ENCODE measurements around the gene ICAM3. TPM values are rescaled to one million over a fixed set of nuclear protein-coding genes. Genes with fewer than 3 reads are reported as not detected.

ICAM3 gene
- total RNA-seq, 1 donor from 2014 or later = 31.3 TPM

DNA sequence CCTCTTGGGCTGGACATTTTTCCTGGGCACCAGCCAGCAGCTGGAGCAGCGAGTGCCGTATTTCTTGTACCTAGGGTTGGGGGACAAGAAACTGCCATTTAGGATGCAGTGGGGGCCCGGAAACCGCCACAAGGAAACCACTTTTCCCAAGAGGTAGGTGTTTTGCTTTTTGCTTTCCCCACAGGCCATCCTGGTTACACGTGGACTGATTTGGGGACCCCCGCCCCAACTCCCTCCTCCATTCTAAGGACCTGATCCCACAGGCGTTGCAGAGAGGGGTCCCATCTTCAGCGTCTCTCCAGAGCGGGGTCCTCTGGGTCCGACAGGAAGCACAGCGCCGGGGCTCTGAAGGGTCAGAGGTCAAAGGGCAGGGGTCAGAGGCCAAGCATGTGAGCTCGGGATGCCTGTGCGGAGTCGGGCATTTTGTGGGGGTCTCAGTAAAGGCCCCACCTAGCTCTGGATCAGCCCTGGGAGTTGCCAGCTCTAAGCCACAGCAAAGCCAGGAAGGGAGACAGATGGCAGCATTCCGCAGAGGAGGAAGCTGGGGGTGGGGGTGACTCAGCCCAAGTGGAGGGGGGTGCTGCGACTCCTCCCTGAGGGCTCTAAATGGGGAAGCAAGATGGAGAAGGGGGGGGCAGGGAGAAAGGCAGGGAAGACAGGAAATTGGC is 34.2 kb downstream of the ICAM3 start:
- H3K4me3 ChIP-seq = no peak overlapping the region
- H3K9me3 ChIP-seq (replicated peaks) = no peaks in the 10 kb centered on the region
- H3K36me3 ChIP-seq = peaks cover 4% of the 10 kb centered on the region
- TF ChIP-seq, protein P1, sequence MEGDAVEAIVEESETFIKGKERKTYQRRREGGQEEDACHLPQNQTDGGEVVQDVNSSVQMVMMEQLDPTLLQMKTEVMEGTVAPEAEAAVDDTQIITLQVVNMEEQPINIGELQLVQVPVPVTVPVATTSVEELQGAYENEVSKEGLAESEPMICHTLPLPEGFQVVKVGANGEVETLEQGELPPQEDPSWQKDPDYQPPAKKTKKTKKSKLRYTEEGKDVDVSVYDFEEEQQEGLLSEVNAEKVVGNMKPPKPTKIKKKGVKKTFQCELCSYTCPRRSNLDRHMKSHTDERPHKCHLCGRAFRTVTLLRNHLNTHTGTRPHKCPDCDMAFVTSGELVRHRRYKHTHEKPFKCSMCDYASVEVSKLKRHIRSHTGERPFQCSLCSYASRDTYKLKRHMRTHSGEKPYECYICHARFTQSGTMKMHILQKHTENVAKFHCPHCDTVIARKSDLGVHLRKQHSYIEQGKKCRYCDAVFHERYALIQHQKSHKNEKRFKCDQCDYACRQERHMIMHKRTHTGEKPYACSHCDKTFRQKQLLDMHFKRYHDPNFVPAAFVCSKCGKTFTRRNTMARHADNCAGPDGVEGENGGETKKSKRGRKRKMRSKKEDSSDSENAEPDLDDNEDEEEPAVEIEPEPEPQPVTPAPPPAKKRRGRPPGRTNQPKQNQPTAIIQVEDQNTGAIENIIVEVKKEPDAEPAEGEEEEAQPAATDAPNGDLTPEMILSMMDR (IDR thresholded peaks at IDR 0.05; ENCODE audit: borderline replicate concordance) = no peak
- no peak overlapping the region for H3K27ac ChIP-seq (replicated peaks)
- intact Hi-C loops (cut with micrococcal nuclease) = no loop called here
- no peaks in the 10 kb centered on the region for H3K4me1 ChIP-seq
- no peak for DNase-seq
- H3K27me3 ChIP-seq (ENCODE audit: low read depth) = peaks cover 24% of the 10 kb centered on the region

DNA sequence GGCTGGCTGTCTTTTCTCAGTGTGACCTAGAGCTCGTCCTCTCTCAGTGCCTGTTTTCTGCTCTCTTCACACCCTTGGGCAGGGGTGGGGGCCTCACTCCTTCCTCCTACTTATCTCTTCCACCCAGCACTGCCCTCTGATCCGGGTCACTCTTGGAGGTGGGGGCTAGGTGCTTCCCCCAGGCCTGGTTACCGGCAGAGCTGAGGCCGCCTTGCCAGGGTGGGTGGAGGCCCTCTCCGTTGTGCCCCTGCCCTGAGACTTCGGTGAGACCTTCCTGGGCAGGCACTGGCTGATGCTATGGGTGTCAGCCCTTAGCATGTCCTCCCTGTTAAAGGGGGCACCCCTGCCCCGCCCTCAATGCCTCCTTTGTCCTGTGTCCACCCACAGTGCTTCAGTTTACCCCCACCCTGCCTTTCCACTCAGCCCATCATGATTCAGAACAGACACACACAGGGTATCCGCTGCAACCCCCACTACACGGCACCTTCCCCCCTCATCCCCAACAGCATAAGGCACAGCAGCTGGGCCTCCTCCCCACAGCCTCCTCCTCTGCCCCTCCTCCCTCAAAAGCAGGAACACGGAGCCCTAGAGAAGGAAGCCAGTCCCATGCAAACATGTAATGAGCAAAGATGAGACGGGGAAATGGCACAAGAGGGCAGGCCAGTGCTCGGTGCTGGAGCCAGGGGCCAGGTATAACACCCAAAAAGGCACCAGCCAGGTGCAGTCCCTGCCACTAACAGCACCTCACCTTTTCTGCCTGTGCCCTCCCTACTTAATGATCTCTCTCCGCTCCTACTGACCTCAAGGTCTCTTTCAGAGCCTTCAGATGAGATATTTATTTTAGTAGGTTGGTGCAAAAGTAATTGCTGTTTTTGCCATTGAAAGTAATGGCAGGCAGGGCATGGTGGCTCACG is 39.6 kb downstream of the ICAM3 start:
- DNase-seq = no peak
- TF ChIP-seq, protein P1 (IDR thresholded peaks at IDR 0.05; ENCODE audit: borderline replicate concordance) = no peak
- Histone ChIP-seq H3K4me1 (peaks cover 14% of the 10 kb centered on the region), H3K27me3 (ENCODE audit: low read depth) (peaks cover 61% of the 10 kb centered on the region), H3K9me3 (replicated peaks) (no peaks in the 10 kb centered on the region), H3K36me3 (no peaks in the 10 kb centered on the region), H3K27ac (replicated peaks) (no peak overlapping the region), H3K4me3 (no peak overlapping the region)
- intact Hi-C loops (cut with micrococcal nuclease) = no loop called here

DNA sequence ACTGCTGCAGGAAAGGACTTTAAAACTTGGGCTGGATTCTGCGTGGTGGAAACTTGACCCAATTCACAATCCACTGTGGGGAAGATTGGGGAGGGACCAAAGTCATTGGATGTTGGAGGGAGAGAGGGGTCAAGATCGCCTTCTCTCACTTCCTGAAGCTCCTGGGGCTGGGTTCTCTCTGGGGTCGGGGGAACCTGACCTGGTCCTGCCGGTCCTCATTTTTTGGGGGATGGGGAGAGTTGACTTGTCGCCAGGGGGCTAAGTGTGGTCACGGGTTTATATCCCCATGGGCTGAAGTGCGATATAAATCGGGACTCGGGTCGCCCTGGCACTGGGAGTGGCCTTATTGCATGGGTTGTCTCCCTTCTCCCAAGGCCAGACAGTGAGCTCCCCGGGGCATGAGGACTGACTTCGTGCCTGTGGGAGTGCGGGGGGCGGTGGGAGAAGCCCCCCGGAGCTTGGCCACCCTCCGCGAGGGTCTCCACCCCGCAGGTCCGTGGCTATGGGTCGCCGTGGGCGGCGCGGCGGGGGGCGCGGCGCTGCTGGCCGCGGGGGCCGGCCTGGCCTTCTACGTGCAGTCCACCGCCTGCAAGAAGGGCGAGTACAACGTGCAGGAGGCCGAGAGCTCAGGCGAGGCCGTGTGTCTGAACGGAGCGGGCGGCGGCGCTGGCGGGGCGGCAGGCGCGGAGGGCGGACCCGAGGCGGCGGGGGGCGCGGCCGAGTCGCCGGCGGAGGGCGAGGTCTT is 43.4 kb downstream of the ICAM3 start:
- TF ChIP-seq, protein P1 (IDR thresholded peaks at IDR 0.05; ENCODE audit: borderline replicate concordance) = no peak

DNA sequence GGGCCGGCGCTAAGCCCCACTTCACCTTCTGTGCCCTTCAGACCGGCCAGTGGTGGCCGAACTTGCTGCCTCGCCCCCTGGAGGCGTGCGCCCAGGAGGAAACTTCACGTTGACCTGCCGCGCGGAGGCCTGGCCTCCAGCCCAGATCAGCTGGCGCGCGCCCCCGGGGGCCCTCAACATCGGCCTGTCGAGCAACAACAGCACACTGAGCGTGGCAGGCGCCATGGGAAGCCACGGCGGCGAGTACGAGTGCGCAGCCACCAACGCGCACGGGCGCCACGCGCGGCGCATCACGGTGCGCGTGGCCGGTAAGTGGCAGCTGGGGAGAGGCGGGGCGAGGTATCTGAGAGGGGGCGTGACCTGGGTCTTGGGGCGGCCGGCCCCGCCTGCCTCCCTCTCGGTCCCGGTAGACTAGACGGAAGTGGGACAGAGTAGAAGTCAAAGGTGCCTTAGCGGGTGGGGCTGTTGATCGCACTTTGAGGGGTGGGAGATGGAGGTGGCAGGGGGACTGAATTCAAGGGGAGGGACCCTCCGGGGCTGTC is 44.0 kb downstream of the ICAM3 start:
- intact Hi-C loops (cut with micrococcal nuclease) = no loop called here
- DNase-seq = no peak
- peaks cover 43% of the 10 kb centered on the region for H3K4me1 ChIP-seq
- no peaks in the 10 kb centered on the region for H3K9me3 ChIP-seq (replicated peaks)
- H3K27ac ChIP-seq (replicated peaks) = no peak overlapping the region
- TF ChIP-seq, protein P1 (IDR thresholded peaks at IDR 0.05; ENCODE audit: borderline replicate concordance) = no peak
- H3K27me3 ChIP-seq (ENCODE audit: low read depth) = peaks cover 81% of the 10 kb centered on the region
- peak overlapping the region; percentile 54 for H3K4me3 ChIP-seq
- H3K36me3 ChIP-seq = no peaks in the 10 kb centered on the region

More for the DNA sequence above, 43.4 kb downstream of the ICAM3 start:
- H3K36me3 ChIP-seq = no peaks in the 10 kb centered on the region
- peaks cover 37% of the 10 kb centered on the region for H3K4me1 ChIP-seq
- no peaks in the 10 kb centered on the region for H3K9me3 ChIP-seq (replicated peaks)
- intact Hi-C loops (cut with micrococcal nuclease) = no loop called here
- H3K27me3 ChIP-seq (ENCODE audit: low read depth) = peaks cover 78% of the 10 kb centered on the region
- peak overlapping the region; percentile 54 for H3K4me3 ChIP-seq
- H3K27ac ChIP-seq (replicated peaks) = no peak overlapping the region
- no peak for DNase-seq

DNA sequence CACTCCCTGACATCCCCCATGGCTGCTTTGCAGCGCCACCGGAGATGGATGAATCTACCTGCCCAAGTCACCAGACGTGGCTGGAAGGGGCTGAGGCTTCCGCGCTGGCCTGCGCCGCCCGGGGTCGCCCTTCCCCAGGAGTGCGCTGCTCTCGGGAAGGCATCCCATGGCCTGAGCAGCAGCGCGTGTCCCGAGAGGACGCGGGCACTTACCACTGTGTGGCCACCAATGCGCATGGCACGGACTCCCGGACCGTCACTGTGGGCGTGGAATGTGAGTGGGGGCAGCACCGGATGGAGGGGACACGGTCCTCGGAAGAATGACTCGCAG is 45.1 kb downstream of the ICAM3 start:
- TF ChIP-seq, protein P1 (IDR thresholded peaks at IDR 0.05; ENCODE audit: borderline replicate concordance) = no peak
- intact Hi-C loops (cut with micrococcal nuclease) = no loop called here
- DNase-seq = no peak
- Histone ChIP-seq H3K4me3 (no peak overlapping the region), H3K27me3 (ENCODE audit: low read depth) (peaks cover 85% of the 10 kb centered on the region), H3K27ac (replicated peaks) (no peak overlapping the region), H3K9me3 (replicated peaks) (no peaks in the 10 kb centered on the region), H3K36me3 (no peaks in the 10 kb centered on the region), H3K4me1 (peaks cover 53% of the 10 kb centered on the region)
